ENCODE measurements around the gene KCNMA1.
A peak's percentile ranks its signal among the peaks of the same experiment; 100 is the strongest.

KCNMA1 gene

DNA sequence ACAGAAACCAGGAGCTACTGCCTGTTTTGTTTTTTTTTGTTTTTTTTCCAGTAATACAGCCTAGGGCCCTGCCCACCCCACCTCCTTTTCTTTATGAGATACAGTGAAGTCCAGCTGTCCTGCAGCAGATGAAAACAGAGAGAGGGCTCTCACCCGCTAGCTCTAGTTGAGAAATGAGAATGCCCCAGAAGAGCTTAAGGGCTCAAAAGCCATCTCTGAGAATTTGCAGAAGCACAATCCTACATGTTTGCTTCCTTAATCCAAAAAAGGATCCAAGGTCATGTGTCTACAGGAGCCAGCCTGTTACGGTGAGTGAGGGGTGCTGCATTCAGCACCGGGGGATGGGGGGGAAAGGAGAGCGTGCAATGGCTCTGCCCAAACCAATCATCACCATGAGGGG lies 122.7 kb downstream of the KCNMA1 start:
- Histone ChIP-seq H3K18ac (ENCODE audit: low read depth in 1 of 2, low read length in 2 of 2) (peak overlapping the region in 1 of 2 experiments; percentile 23), H4K91ac (ENCODE audit: low read length) (no peak overlapping the region), H3K4me2 (ENCODE audit: low read length, poor library complexity, severe bottlenecking) (no peak overlapping the region), H3K4ac (ENCODE audit: low read depth in 1 of 2, low read length in 2 of 2) (no peak overlapping the region), H3K27ac (ENCODE audit: low read length, poor library complexity, severe bottlenecking) (no peak overlapping the region), H2BK5ac (ENCODE audit: low read depth, low read length, poor library complexity, severe bottlenecking) (no peak overlapping the region), H3K79me1 (replicated peaks; ENCODE audit: low read length, poor library complexity, severe bottlenecking) (peaks cover 25% of the 10 kb centered on the region), H4K8ac (ENCODE audit: low read length) (peak overlapping the region; percentile 76), H3K4me1 (ENCODE audit: control insufficient read depth, insufficient read depth, low read depth, low read length) (peaks cover 23% of the 10 kb centered on the region), H3K36me3 (ENCODE audit: control insufficient read depth in 1 of 2, insufficient read depth in 2 of 2, low read depth in 1 of 2, low read length in 2 of 2) (peaks cover 0 to 2% of the 10 kb centered on the region in 2 experiments), H2BK12ac (ENCODE audit: low read length in 2 of 2) (no peak overlapping the region), H2BK120ac (ENCODE audit: low read depth, low read length) (peak overlapping the region; percentile 57), H3K9me3 (ENCODE audit: control insufficient read depth, low read length) (no peaks in the 10 kb centered on the region), H3K14ac (ENCODE audit: low read length in 2 of 2) (no peak overlapping the region), H2AFZ (ENCODE audit: low read depth, low read length) (no peak overlapping the region), H3K9ac (ENCODE audit: low read length) (no peak overlapping the region), H3K27me3 (ENCODE audit: control insufficient read depth in 1 of 2, insufficient read depth in 1 of 2, low read length in 2 of 2) (no peaks in the 10 kb centered on the region), H3K23ac (ENCODE audit: low read length in 2 of 2) (no peak overlapping the region), H2BK15ac (ENCODE audit: low read depth, poor library complexity, severe bottlenecking) (no peak overlapping the region), H3K4me3 (ENCODE audit: insufficient read depth in 1 of 2, low read depth in 1 of 2, low read length in 2 of 2) (no peak overlapping the region), H2AK5ac (ENCODE audit: low read length, severe bottlenecking) (no peak overlapping the region)
- DNase-seq, result no peak
- WGBS, result 95% methylated on average over 4 of the region's 4 CpGs

DNA sequence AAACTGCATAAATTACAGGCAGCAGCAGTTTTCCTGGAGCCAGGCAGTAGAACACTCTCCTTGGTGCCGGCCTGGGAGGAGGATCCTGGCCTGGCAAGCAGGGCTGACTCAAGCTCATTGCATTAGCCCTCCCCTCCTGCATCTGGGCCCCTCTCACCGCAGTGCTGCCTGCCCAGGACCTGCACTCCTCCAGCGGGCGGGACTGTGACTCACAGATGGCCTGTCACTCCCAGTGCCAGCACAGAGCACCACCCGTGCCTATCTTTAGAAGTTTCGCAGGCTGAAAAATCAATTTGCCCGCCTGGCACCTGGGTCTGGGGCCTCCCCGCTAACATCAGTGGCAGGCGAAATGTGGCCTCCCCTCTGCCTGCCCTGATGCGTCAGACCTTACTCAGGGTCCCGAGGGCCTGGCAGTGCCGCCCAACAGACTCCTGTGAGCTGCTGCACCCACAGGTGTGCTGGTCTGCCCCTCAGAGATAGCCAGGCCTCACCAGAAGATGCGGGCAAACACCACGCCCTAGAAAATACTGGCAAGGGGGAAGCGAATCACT lies 123.8 kb downstream of the KCNMA1 start:
- Histone ChIP-seq H3K27ac (ENCODE audit: low read length, poor library complexity, severe bottlenecking) (peak overlapping the region; percentile 77), H2AK5ac (ENCODE audit: low read length, severe bottlenecking) (peak overlapping the region; percentile 64), H4K91ac (ENCODE audit: low read length) (peak overlapping the region; percentile 48), H2BK15ac (ENCODE audit: low read depth, poor library complexity, severe bottlenecking) (no peak overlapping the region), H3K27me3 (ENCODE audit: control insufficient read depth in 1 of 2, insufficient read depth in 1 of 2, low read length in 2 of 2) (no peaks in the 10 kb centered on the region), H3K4me3 (ENCODE audit: insufficient read depth in 1 of 2, low read depth in 1 of 2, low read length in 2 of 2) (no peak overlapping the region), H3K36me3 (ENCODE audit: control insufficient read depth in 1 of 2, insufficient read depth in 2 of 2, low read depth in 1 of 2, low read length in 2 of 2) (no peaks in the 10 kb centered on the region), H3K4me2 (ENCODE audit: low read length, poor library complexity, severe bottlenecking) (peak overlapping the region; percentile 18), H3K9me3 (ENCODE audit: control insufficient read depth, low read length) (no peaks in the 10 kb centered on the region), H3K18ac (ENCODE audit: low read depth in 1 of 2, low read length in 2 of 2) (peak overlapping the region; percentile 90 to 95), H3K9ac (ENCODE audit: low read length) (peak overlapping the region; percentile 9), H2AFZ (ENCODE audit: low read depth, low read length) (peak overlapping the region; percentile 57), H2BK5ac (ENCODE audit: low read depth, low read length, poor library complexity, severe bottlenecking) (no peak overlapping the region), H2BK120ac (ENCODE audit: low read depth, low read length) (no peak overlapping the region), H2BK12ac (ENCODE audit: low read length in 2 of 2) (peak overlapping the region; percentile 11 to 34), H3K4ac (ENCODE audit: low read depth in 1 of 2, low read length in 2 of 2) (peak overlapping the region; percentile 6 to 62), H3K23ac (ENCODE audit: low read length in 2 of 2) (no peak overlapping the region), H3K14ac (ENCODE audit: low read length in 2 of 2) (peak overlapping the region in 1 of 2 experiments; percentile 83), H3K4me1 (ENCODE audit: control insufficient read depth, insufficient read depth, low read depth, low read length) (peaks cover 23% of the 10 kb centered on the region), H3K79me1 (replicated peaks; ENCODE audit: low read length, poor library complexity, severe bottlenecking) (peaks cover 25% of the 10 kb centered on the region), H4K8ac (ENCODE audit: low read length) (peak overlapping the region; percentile 78)
- DNase-seq, result peak; percentile 92
- 42% methylated on average over 15 of the region's 15 CpGs for WGBS

DNA sequence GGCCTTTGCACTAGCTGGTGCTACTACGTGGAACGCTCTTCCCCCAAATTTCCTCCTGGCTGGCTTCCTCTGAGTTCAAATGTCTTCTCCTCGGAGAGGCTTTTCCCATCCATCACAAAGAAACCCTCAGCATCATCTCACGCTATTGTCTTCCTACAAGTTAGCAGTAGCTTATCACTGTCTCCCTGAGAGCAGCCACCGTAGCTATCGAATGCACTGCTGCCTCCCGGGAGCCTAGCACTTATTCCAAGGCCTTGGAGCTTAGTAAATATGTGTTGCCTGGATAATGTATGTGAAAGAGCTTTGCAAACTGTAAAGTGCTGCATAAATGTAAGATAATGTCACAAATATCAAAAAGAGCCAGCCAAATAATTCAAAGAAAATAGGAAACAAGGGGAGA lies 124.4 kb downstream of the KCNMA1 start:
- Histone ChIP-seq H3K36me3 (ENCODE audit: control insufficient read depth in 1 of 2, insufficient read depth in 2 of 2, low read depth in 1 of 2, low read length in 2 of 2) (no peaks in the 10 kb centered on the region), H2BK15ac (ENCODE audit: low read depth, poor library complexity, severe bottlenecking) (no peak overlapping the region), H2BK12ac (ENCODE audit: low read length in 2 of 2) (peak overlapping the region; percentile 45 to 56), H3K4me2 (ENCODE audit: low read length, poor library complexity, severe bottlenecking) (peak overlapping the region; percentile 50), H3K9ac (ENCODE audit: low read length) (peak overlapping the region; percentile 9), H3K4me3 (ENCODE audit: insufficient read depth in 1 of 2, low read depth in 1 of 2, low read length in 2 of 2) (no peak overlapping the region), H3K4ac (ENCODE audit: low read depth in 1 of 2, low read length in 2 of 2) (peak overlapping the region in 1 of 2 experiments; percentile 32), H4K8ac (ENCODE audit: low read length) (no peak overlapping the region), H3K14ac (ENCODE audit: low read length in 2 of 2) (no peak overlapping the region), H2AK5ac (ENCODE audit: low read length, severe bottlenecking) (peak overlapping the region; percentile 1), H3K79me1 (replicated peaks; ENCODE audit: low read length, poor library complexity, severe bottlenecking) (peaks cover 25% of the 10 kb centered on the region), H3K18ac (ENCODE audit: low read depth in 1 of 2, low read length in 2 of 2) (peak overlapping the region; percentile 50 to 93), H3K9me3 (ENCODE audit: control insufficient read depth, low read length) (no peaks in the 10 kb centered on the region), H3K27me3 (ENCODE audit: control insufficient read depth in 1 of 2, insufficient read depth in 1 of 2, low read length in 2 of 2) (no peaks in the 10 kb centered on the region), H3K4me1 (ENCODE audit: control insufficient read depth, insufficient read depth, low read depth, low read length) (peaks cover 23% of the 10 kb centered on the region), H3K27ac (ENCODE audit: low read length, poor library complexity, severe bottlenecking) (peak overlapping the region; percentile 77), H4K91ac (ENCODE audit: low read length) (no peak overlapping the region), H2BK5ac (ENCODE audit: low read depth, low read length, poor library complexity, severe bottlenecking) (no peak overlapping the region), H2AFZ (ENCODE audit: low read depth, low read length) (no peak overlapping the region), H3K23ac (ENCODE audit: low read length in 2 of 2) (no peak overlapping the region), H2BK120ac (ENCODE audit: low read depth, low read length) (peak overlapping the region; percentile 90)
- 68% methylated on average over 7 of the region's 7 CpGs for WGBS
- DNase-seq, result no peak

DNA sequence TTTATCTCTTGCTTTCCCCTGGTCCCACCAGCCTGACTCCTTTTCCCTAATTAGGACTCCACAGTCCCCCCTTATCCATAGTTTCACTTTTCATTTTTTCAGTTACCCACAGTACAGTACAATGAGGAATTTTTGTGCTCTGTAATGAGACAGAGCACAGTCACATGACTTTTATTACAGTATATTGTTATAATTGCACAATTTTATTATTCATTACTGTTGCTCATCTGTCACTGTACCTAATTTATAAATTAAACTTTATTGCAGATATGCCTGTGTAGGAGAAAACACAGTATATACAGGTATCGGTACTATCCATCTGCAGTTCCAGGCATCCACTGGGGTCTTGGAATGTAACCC lies 125.4 kb downstream of the KCNMA1 start:
- Histone ChIP-seq H3K4me2 (ENCODE audit: low read length, poor library complexity, severe bottlenecking) (no peak overlapping the region), H2BK15ac (ENCODE audit: low read depth, poor library complexity, severe bottlenecking) (no peak overlapping the region), H3K27me3 (ENCODE audit: control insufficient read depth in 1 of 2, insufficient read depth in 1 of 2, low read length in 2 of 2) (no peaks in the 10 kb centered on the region), H2AK5ac (ENCODE audit: low read length, severe bottlenecking) (no peak overlapping the region), H2BK12ac (ENCODE audit: low read length in 2 of 2) (no peak overlapping the region), H2AFZ (ENCODE audit: low read depth, low read length) (no peak overlapping the region), H3K9ac (ENCODE audit: low read length) (peak overlapping the region; percentile 30), H2BK120ac (ENCODE audit: low read depth, low read length) (no peak overlapping the region), H3K36me3 (ENCODE audit: control insufficient read depth in 1 of 2, insufficient read depth in 2 of 2, low read depth in 1 of 2, low read length in 2 of 2) (no peaks in the 10 kb centered on the region), H4K8ac (ENCODE audit: low read length) (no peak overlapping the region), H3K9me3 (ENCODE audit: control insufficient read depth, low read length) (no peaks in the 10 kb centered on the region), H3K14ac (ENCODE audit: low read length in 2 of 2) (no peak overlapping the region), H3K79me1 (replicated peaks; ENCODE audit: low read length, poor library complexity, severe bottlenecking) (peaks cover 26% of the 10 kb centered on the region), H3K4ac (ENCODE audit: low read depth in 1 of 2, low read length in 2 of 2) (peak overlapping the region in 1 of 2 experiments; percentile 56), H3K4me3 (ENCODE audit: insufficient read depth in 1 of 2, low read depth in 1 of 2, low read length in 2 of 2) (no peak overlapping the region), H3K23ac (ENCODE audit: low read length in 2 of 2) (no peak overlapping the region), H3K18ac (ENCODE audit: low read depth in 1 of 2, low read length in 2 of 2) (no peak overlapping the region), H4K91ac (ENCODE audit: low read length) (no peak overlapping the region), H2BK5ac (ENCODE audit: low read depth, low read length, poor library complexity, severe bottlenecking) (no peak overlapping the region), H3K27ac (ENCODE audit: low read length, poor library complexity, severe bottlenecking) (no peak overlapping the region), H3K4me1 (ENCODE audit: control insufficient read depth, insufficient read depth, low read depth, low read length) (peaks cover 28% of the 10 kb centered on the region)
- WGBS, result 88% methylated on average over 1 of the region's 1 CpG
- DNase-seq, result peak; percentile 39

Data from mesenchymal stem cell (in vitro differentiated cells and primary cell).